ENCODE measurements around the gene ALKAL2. TPM values are rescaled to one million over a fixed set of nuclear protein-coding genes. Genes with fewer than 3 reads are reported as not detected.

Gene ALKAL2
- total and polyA plus RNA-seq, 2 of the 13 experiments (the other 11 are each of a cell fraction or from before 2014, with no cell fraction given), result 0.22 to 1.7 TPM

DNA sequence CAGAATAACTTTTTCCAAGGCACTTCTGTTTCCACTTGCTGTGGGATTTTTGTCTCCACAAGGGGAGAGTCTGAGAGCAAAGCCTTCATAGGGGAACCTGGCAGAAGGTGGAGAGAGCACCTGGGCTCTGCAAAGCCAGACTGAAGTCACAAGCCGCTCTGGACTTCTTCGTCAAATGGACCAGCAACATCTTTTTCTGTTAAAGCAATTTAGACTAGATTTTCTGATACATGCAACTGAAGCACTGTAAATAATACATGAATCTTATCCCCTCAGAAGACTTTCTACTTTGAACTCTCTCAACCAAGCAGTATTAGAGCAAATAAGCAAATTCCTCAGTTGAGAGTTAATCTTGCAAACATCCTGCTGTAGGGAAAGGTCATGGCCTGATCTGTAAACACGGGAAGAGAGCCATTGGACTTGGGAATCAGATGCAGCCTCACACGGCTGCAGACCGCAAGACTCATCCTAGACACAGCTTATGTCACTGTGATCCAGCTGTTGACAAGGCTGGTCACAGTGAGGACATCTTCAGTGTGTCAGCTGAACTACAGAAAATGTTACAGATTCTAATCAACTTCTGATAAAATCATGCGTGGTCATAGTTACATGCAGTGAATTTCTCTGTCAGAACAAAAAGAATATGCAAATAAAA lies 27.3 kb downstream of the ALKAL2 start (continued):
- TF ChIP-seq, protein P1, sequence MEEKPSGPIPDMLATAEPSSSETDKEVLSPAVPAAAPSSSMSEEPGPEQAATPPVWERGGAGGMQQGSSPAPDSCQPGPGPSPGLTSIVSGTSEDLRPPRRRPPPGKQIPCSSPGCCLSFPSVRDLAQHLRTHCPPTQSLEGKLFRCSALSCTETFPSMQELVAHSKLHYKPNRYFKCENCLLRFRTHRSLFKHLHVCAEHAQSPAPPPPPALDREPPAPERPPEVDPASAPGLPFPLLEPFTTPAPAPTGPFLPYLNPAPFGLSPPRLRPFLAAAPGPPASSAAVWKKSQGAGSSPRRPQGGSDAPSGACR (CRISPR knock-in tag; IDR thresholded peaks at IDR 0.05), result peak; percentile 98
- TF ChIP-seq NFIC (IDR thresholded peaks at IDR 0.05; ENCODE audit: low read length) (peak; percentile 99), ZNF317 (CRISPR knock-in tag; IDR thresholded peaks at IDR 0.05) (peak; percentile 76; the same call in 1 of the 2 replicates), ZNF703 (CRISPR knock-in tag; IDR thresholded peaks at IDR 0.05; ENCODE audit: borderline replicate concordance) (no peak; the same call in 1 of the 2 replicates), NCOR1 (IDR thresholded peaks at IDR 0.05; ENCODE audit: borderline replicate concordance, low read length) (peak; percentile 98), ZKSCAN8 (CRISPR knock-in tag; IDR thresholded peaks at IDR 0.05; ENCODE audit: borderline replicate concordance) (peak; percentile 99), HOXA7 (CRISPR knock-in tag; IDR thresholded peaks at IDR 0.05) (no peak), ZNF225 (CRISPR knock-in tag; IDR thresholded peaks at IDR 0.05) (no peak)
- TF ChIP-seq, protein P2, sequence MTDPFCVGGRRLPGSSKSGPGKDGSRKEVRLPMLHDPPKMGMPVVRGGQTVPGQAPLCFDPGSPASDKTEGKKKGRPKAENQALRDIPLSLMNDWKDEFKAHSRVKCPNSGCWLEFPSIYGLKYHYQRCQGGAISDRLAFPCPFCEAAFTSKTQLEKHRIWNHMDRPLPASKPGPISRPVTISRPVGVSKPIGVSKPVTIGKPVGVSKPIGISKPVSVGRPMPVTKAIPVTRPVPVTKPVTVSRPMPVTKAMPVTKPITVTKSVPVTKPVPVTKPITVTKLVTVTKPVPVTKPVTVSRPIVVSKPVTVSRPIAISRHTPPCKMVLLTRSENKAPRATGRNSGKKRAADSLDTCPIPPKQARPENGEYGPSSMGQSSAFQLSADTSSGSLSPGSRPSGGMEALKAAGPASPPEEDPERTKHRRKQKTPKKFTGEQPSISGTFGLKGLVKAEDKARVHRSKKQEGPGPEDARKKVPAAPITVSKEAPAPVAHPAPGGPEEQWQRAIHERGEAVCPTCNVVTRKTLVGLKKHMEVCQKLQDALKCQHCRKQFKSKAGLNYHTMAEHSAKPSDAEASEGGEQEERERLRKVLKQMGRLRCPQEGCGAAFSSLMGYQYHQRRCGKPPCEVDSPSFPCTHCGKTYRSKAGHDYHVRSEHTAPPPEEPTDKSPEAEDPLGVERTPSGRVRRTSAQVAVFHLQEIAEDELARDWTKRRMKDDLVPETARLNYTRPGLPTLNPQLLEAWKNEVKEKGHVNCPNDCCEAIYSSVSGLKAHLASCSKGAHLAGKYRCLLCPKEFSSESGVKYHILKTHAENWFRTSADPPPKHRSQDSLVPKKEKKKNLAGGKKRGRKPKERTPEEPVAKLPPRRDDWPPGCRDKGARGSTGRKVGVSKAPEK (CRISPR knock-in tag; IDR thresholded peaks at IDR 0.05; ENCODE audit: borderline replicate concordance), result peak; percentile 89; the same call in 1 of the 2 replicates
- TF ChIP-seq, protein P3, sequence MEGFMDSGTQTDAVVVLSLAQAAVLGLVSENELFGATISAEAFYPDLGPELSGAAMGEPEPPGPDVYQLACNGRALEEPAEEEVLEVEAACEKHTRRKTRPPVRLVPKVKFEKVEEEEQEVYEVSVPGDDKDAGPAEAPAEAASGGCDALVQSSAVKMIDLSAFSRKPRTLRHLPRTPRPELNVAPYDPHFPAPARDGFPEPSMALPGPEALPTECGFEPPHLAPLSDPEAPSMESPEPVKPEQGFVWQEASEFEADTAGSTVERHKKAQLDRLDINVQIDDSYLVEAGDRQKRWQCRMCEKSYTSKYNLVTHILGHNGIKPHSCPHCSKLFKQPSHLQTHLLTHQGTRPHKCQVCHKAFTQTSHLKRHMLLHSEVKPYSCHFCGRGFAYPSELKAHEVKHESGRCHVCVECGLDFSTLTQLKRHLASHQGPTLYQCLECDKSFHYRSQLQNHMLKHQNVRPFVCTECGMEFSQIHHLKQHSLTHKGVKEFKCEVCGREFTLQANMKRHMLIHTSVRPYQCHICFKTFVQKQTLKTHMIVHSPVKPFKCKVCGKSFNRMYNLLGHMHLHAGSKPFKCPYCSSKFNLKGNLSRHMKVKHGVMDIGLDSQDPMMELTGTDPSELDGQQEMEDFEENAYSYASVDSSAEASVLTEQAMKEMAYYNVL (CRISPR knock-in tag; IDR thresholded peaks at IDR 0.05; ENCODE audit: borderline replicate concordance), result peak; percentile 95
- TF ChIP-seq, protein P4, sequence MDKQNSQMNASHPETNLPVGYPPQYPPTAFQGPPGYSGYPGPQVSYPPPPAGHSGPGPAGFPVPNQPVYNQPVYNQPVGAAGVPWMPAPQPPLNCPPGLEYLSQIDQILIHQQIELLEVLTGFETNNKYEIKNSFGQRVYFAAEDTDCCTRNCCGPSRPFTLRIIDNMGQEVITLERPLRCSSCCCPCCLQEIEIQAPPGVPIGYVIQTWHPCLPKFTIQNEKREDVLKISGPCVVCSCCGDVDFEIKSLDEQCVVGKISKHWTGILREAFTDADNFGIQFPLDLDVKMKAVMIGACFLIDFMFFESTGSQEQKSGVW (CRISPR knock-in tag; IDR thresholded peaks at IDR 0.05; ENCODE audit: borderline replicate concordance), result no peak; the same call in 1 of the 2 replicates

All from HepG2 (cell line).